GM21515 (cell line): ENCODE data around the gene SH3TC1.
A peak's percentile ranks its signal among the peaks of the same experiment; 100 is the strongest.

Source experiments
- ATAC-seq: cut with Tn5 transposase; IDR thresholded peaks from one replicate; pipeline ENCODE4 v1.9.1; 2021; ENCODE audit not compliant: unreplicated experiment

Gene SH3TC1

DNA sequence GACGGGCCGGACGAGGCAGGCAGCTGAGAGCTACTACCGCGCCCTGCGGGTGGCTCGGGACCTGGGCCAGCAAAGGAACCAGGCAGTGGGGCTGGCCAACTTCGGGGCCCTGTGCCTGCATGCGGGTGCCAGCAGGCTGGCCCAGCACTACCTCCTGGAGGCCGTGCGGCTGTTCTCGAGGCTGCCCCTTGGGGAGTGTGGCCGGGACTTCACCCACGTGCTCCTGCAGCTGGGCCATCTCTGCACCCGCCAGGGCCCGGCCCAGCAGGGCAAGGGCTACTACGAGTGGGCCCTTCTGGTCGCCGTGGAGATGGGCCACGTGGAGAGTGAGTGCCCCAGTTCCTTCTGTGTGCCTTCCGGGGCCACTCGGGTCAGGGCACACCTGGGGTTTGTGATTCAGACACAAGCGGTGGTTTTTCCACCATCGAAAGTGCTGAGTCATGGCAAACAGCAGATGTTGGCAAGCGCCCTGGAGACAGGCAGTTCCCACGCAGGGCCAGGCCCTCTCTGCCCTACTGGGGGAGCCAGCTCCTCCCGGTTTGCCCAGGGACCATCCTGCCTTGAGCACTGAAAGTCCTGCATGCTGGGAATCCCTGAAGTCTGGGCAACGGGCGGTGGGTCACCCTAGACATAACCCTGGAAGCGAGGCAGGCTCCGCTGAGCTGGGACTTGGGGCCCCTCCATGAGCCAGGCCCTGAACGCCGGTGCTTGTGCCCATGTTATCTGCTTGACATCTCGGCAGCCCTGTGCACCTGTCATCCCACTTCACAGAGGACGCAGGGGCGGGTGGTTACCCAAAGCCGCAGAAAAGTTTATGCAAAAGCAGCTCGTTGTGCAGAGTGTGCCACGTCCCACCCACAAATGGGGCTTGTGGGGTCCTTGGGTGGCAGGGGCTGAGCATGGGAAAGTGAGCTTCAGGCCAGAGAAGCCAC, 29.5 kb downstream of the SH3TC1 start:
- ATAC-seq = peak; percentile 57

DNA sequence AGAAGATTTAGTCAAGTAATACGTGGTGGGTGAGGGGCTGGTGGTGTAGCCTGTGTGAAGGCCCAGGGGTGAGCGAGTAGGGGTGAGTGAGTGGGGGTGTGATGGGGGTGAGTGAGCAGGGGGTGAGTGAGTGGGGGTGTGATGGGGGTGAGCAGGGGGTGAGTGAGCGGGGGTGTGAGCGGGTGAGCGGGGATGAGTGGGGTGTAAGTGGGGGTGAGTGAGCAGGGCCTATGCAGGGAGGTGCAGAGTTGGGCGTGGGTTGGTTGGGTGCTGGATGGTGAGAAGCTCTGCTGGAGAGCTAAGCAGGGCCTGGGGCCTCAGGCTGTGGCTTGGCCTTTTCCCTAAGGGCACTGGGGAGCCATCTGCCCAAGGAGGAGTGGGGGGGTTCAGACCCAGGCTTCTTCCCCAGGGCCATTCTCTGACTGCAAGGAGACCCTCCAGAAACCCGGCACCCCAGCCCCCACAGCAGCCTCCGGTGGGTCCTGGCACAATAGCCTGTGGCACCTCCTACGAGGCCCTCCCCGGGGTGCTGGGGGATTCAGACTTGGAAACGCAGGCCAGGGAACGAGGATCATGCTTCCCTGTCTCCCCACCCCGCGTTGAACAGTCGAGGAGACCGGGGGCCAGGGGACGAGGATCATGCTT, 30.4 kb downstream of the SH3TC1 start:
- no peak for ATAC-seq

DNA sequence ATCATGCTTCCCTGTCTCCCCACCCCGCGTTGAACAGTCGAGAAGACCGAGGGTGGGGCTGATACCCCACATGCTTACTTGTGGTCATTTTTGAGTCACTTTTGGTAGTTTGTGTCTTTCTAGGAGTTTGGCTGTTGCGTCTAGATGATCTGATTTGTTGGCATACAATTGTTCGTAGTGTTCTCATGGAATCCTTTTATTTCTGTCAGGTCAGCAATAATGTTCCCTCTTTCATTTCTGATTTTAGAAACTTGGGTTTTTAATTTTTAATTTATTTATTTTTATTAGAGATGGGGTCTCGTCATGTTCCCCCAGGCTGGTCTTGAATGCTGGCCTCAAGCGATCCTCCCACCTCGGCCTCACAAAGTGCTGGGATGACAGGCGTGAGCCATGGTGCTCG, 30.9 kb downstream of the SH3TC1 start:
- ATAC-seq = no peak

DNA sequence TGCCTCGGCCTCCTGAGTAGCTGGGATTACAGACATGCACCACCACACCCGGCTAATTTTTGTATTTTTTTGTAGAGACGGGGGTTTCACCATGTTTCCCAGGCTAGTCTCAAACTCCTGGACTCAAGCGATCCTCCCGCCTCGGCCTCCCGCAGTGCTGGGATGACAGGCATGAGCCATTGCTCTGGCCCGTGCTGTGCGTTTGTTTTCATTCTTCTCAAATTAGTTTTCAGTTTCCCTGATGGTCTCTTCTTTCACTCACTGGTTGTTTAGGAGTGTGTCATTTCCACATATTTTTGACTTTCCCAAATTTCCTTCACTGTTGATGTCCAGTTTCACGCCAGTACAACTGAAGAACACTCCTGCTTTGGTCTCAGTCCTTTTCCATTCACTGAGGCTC, 31.8 kb downstream of the SH3TC1 start:
- ATAC-seq = no peak

DNA sequence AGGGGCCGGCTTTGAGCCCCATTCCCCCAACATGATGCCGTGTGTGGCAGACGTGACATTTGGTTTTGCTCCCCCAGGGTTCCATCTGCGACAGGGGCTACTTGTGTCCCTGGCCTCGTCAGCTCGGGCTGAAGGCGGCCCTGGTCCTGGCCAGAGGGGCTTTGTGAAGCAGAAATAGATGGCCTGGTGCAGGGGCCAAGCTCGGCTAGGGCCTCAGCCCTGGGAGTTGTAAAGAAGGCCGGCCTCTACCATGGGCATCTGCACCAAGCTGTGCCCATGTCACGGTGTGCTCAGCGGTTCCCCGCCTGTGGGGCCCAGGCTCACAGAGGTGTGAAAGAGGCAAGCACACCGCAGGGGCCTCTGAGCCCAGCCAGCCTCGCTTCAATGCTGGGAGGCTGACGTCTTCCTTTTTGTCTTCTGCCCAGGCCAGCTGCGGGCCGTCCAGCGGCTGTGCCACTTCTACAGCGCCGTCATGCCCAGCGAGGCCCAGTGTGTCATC, 32.5 kb downstream of the SH3TC1 start:
- ATAC-seq = no peak

DNA sequence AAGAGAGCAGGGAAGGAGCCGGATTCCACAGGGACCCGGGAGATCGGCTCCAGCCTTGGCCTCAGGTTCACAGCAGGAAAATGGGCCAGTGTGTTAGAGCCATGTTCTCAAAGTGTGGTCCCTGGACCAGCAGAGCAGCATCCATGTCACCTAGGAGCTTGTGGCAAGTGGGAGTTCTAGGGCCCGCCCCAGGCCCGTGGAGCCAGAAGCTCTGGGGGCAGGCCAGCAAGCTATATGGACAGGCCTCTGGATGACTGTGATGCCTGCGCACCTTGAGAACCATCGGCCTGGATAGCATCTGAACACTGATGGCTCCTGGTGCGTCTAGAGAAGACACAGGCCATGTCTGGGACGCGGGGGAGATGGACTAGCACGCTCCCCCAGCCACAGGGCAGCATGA, 33.7 kb downstream of the SH3TC1 start:
- ATAC-seq = no peak

DNA sequence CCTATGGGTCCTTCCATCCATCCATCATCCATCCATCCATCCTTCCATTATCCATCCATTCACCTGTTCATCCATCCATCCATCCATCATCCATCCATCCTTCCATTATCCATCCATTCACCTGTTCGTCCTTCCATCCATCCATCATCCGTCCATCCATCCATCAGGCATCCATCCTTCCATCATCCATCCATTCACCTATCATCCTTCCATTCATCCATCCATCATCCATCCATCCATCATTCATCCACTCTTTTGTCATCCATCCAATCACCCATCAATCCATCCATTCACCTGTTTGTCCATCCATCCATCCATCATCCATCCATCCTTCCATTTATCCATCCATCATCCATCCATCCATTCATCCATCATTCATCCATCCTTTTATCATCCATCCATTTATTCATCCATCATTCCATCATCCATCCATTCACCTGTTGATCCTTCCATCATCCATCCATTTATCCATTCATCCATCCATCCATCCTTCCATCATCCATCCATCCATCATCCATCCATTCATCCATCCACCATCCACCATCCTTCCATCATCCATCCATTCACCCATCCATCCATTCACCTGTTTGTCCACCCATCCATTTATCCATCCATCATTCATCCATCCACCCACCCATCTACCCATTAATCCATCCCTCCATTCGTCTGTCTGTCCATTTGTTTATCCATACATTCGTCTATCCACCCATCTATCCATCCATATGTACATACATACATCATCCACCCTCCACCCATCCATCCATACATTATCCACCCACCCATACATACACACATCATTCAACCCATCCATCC, 34.8 kb downstream of the SH3TC1 start:
- no peak for ATAC-seq

DNA sequence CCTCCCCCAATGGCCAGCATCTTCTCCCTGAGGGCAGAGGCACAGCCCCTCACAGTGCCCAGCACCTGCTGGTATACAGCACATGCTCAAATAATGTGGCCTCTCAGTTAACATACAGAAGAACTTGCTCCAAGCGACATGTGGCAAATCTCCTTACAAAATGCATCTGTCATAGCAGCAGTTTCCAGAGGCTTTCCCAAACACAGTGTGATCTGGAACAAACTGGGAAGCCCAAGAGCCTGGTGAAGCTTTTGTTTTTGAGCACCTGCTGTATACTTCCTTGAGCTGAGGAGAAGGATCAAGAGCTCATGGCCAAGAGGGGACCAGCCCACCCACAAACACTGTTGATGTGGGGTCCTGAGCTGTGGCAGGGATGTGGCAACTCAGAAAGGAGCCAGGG, 35.6 kb downstream of the SH3TC1 start:
- ATAC-seq = no peak

DNA sequence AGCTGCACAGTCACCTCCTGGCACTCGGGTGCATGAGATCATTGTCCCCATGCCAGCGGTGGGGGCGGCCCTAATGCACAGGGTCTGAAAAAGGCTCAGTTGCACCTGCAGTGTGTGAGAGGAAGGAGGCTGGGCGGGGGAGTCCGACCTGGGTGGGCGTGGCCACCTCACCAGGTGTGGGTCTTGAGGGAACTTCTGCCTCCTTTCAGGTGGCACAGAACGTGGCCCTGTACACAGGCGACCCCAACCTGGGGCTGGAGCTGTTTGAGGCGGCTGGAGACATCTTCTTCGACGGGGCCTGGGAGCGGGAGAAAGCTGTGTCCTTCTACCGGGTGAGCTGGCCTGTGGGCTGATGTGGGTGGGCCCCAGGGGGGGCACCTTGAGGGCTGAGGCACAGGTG, 36.1 kb downstream of the SH3TC1 start:
- no peak for ATAC-seq

DNA sequence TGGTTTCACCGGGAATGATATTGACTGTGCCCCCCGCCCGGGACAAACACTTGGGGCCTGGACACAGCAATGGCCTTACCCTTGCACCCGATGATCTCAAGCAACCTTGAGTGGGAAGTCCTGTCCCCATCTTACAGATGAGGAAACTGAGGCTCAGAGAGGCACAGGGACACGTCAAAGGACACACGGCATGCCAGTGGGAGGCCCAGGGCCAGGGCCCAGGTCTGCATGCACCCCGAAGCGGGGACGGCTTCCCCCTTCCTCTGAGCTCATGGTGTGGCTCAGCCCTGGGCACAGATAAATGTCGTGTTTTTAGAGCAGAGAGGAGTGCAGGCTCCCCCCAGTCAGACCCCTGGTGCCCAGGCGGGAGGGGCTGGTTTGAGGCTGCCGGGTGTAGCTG, 36.6 kb downstream of the SH3TC1 start:
- ATAC-seq = no peak

DNA sequence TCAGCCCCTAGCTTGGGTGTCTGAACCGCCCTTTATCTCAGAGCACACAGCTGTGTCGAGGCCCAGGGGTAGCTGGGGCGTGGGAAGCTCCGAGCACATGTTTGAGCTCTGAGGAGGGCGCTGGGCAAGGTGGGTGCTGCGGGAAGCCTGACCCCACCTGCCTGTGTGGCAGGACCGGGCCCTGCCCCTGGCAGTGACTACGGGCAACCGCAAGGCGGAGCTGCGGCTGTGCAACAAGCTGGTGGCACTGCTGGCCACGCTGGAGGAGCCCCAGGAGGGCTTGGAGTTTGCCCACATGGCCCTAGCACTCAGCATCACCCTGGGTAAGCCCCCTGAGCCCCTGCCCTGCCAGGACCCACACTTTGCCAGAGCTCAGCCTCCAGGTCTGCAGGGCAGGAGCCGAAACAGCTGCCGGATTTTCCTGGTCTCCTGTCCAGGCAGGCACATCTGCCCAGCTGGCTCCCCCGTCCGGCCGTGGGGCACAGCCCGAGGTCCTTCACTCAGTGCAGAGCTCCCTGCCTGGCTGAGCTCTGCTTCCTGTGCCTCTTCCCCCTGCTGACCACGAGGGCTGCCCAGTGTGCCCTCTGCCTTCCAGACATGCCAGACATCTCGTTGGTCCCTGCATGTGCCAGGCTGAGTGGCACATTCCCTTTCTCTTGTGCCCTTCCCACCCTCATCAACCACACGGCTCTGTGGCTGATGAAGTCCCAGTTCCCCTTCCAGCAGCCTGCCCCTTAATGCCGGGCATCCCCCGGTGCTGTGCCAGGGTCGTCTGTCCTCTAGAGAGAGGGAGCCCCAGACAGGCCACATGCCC, 37.2 kb downstream of the SH3TC1 start:
- ATAC-seq = no peak

DNA sequence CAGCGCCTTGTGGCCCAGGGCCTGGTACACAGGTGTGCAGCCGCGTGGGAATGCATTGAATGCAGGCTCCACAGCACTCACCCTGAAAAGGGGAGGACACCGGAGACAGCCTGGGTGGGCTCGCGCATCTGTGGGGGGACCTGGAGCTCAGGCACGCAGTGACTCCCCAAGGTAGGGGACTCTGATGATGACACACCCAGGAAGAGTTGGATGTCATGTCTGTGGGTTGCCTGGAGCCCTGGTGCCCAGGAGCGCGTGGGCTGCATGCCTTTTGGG, 37.8 kb downstream of the SH3TC1 start:
- ATAC-seq = no peak

DNA sequence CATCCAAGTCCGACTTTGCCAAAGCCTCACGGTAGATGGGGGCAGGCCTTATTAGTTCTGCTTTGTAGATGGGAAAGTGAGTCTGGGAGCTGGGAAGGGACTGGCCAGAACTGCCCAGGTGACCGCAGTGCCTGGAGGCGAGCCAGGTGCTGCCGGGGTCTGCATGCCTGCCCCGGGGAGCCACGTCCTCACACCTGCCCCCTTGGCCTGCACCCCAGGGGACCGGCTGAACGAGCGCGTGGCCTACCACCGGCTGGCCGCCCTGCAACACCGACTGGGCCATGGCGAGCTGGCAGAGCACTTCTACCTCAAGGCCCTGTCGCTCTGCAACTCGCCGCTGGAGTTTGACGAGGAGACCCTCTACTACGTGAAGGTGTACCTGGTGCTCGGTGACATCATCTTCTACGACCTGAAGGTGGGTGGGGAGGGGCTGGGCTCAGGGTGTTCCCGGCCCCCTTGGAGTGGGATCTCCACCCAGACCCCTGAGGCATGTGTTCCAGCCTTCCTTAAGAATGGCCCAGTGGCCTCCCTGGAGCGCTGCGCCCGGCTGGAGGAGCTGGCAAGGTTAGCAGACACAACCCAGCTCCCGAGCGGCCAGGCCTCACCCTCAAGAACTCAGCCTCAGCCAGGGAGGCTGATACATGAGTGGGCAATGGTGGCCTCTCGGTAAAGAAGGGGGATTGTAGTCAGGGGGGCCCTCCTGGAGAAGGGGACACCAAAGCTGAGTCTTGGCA, 38.3 kb downstream of the SH3TC1 start:
- no peak for ATAC-seq

DNA sequence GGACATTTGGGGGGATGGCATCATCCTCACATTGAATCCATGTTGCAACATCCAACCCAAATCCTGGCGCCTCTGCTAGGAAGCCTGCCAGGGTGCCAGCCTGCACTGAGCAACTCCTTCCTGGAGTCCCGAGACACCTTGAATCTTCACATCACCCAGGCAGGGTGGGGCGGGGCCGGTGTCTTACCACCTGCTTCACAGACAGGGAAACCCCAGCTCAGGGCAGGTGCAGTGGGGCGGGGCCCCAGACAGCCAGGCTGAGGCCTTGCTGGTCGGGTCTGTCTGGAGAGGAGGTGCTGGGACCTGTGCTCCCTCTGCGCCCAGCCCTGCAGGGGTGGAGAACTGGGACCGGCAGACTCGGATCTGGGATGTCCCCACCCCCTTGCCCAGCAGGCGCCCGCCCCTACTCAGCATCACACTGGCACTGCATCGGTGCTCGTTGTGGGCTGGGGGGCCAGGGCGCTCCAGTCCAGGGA, 39.0 kb downstream of the SH3TC1 start:
- ATAC-seq = no peak

DNA sequence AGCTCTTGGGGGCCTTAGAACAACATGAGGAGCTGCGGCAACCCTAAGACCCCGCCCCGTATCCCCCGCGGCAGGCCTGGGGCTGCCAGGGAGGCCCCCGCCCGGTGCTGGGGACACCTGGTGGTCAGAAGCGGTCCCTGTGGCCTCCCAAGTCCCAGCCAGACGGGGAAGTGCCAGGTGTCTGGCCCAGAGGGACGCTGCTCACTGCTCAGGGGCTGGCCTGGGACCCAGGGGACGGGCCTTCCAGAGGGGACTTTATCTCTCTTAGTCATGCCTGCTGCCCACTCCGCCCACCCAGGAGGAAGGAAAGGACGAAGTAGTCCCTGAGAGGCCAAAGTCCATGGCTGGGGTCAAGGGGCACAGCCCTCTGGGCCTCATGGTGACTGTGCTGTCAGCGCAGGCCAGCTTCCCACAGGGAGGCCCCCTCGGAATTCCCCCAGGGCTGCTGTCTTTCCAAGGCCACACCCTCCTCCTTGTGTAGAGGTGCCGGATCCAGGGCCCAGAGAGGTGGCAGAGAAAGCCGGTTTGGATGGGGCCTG, 39.5 kb downstream of the SH3TC1 start:
- no peak for ATAC-seq

DNA sequence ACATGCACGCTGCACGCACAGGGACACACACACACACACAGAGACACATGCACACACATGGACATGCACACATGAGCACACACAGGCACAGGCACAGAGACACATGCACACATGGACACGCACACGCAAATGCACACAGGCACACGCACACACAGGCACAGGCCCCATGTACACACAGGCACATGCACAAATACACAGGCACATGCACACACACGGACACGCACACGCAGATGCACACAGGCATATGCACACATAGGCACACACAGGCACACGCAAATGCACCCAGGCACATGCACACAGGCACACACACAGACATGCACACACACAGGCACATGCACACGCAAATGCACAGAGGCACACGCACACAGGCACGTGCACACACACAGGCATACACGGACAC, 40.1 kb downstream of the SH3TC1 start:
- no peak for ATAC-seq

DNA sequence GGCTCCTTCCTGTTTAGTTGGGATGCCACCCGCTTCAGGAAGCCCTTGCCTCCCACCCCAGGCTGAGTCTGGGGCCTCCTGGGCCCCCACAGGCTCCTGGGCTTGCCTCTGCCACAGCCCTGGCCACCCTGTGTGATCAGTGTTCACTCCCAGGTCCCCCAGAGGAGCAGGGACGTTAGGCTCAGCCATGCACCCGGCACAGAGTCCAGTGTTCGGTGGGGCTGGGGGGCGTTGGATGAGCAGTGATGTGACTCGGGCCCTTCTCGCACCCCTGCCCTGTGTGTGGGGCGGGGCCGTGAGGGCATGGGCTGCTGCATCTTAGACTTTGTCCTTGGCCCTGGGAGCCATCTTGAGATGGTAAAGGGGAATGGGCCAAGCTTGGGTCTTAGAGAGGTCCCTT, 40.6 kb downstream of the SH3TC1 start:
- ATAC-seq = no peak

DNA sequence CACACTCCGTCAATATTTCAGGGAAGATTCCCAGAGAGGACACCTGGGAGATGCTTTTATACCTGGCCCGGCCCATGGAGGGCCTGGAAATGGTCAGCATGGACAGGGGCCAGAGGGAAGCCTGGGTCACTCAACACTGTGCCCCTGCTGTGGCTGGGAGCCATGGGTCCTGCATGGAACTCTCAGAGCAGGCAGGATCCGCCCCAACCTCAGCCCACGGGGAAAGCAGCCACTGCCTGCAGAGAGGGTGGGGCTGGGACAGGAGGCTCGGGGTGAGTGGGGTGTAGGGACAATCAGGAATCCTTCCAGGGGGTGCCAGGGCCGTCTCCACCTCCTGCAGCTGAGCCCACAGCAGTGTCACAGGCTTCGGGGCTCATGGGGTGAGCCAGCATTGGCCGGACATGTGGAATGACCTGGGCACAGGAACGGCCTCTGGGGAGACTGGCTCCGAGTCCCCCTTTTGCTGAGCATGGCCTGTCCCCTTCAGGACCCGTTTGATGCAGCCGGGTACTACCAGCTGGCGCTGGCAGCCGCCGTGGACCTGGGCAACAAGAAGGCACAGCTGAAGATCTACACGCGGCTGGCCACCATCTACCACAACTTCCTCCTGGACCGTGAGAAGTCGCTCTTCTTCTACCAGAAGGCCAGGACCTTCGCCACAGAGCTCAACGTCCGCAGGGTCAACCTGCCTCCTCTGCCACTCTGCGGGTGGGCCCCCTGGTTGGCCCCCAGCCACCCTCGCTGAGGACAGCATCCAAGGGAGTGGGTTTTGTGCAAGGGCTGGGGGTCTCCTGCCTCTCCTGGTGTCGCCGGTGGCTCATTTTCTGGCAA, 41.3 kb downstream of the SH3TC1 start:
- no peak for ATAC-seq

DNA sequence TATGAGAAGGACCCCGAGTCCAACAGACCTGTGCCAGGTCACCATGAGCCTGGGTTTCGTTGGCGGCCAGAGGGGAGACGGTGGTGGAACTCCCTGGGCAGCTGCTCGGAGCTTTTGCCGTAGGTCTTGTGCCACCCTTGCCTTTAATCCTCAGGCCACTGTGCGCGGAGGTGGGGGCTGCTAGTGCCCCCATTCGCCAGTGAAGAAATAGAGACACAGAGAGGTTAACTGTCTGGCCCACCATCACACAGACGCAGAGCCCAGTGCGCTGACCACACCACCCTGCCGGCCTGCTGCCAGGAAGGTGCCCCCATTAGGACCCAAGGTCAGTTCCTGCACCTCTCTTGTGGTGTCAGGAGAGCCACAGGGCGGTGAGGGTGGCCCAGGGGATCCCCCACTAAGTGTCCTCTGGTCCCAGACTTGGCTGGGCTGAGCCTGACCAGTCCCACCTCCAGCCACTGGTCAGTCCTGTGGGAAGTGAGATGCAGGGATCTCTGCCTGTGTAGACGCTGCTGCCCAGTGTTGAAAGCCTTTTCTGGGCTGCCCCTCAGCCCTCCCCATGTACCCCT, 42.2 kb downstream of the SH3TC1 start:
- no peak for ATAC-seq
